Spinal cord (tissue), 10 donors: ENCODE data around the gene ADAMTS12. TPM values are rescaled to one million over a fixed set of nuclear protein-coding genes. Genes with fewer than 3 reads are reported as not detected.

ENCODE experiments used
- DNase-seq, 6 donors: peaks; one replicate each; pipeline versions ENCODE4 v3.0.0 to v3.0.0-alpha.2; 2013 to 2015; ENCODE audit warnings: low spot score in 6 of 6, low read depth in 4 of 6
- H3K27ac ChIP-seq: one replicate; pipeline ENCODE4 v1.5.1; 2013; ENCODE audit warnings: low read depth, low read length, control low read depth
- H3K27me3 ChIP-seq: one replicate; pipeline ENCODE4 v1.6.1; 2013; ENCODE audit warnings: low read length; ENCODE audit not compliant: control insufficient read depth, insufficient read depth
- H3K36me3 ChIP-seq: one replicate; pipeline ENCODE4 v1.6.1; 2013; ENCODE audit warnings: low read length; ENCODE audit not compliant: control insufficient read depth, insufficient read depth
- H3K4me1 ChIP-seq: one replicate; pipeline ENCODE4 v1.6.1; 2013; ENCODE audit warnings: low read length; ENCODE audit not compliant: control insufficient read depth, insufficient read depth
- H3K4me3 ChIP-seq: one replicate; pipeline ENCODE4 v1.5.1; 2013; ENCODE audit warnings: low read depth, low read length, control low read depth
- H3K9me3 ChIP-seq: one replicate; pipeline ENCODE4 v1.6.1; 2013; ENCODE audit warnings: low read length; ENCODE audit not compliant: control insufficient read depth, insufficient read depth
- WGBS: methylation state at CpG from one replicate; pipeline ENCODE4 v1.1.5; 2013; ENCODE audit warnings: missing lambda C conversion rate; ENCODE audit not compliant: insufficient coverage; 5-methylcytosine and 5-hydroxymethylcytosine counted together
- polyA plus RNA-seq, 2 donors: library from polyadenylated mRNA; unstranded; fragments of 120-200 nt; gene quantifications; one replicate each; pipeline ENCODE4 v1.2.1, GENCODE V29; 2013; ENCODE audit not compliant: insufficient read length in 2 of 2
- total RNA-seq, 2 donors: library from RNA; depleted of rRNA in 1 of 2; stranded (reverse); fragments of 120-200 nt in 1 of 2; fragments of >200 nt in 1 of 2; gene quantifications; one replicate each; pipeline versions ENCODE4 v1.2.3 to v1.2.4, GENCODE V29; 2013 to 2014
- donor health status: healthy.

Gene ADAMTS12
- total and polyA plus RNA-seq, 4 donors = 8.1 to 44.5 (median 13.5) TPM

GRCh38 chr5:33612386-33612785, 279.4 kb downstream of the ADAMTS12 start:
- Histone ChIP-seq H3K36me3 (no peaks in the 10 kb centered on the region), H3K4me1 (no peaks in the 10 kb centered on the region), H3K27me3 (no peaks in the 10 kb centered on the region), H3K27ac (no peak overlapping the region), H3K9me3 (no peaks in the 10 kb centered on the region), H3K4me3 (no peak overlapping the region)
- WGBS = no CpG with 5 or more reads among the region's 1 CpG
- no peak for DNase-seq

GRCh38 chr5:33611877-33612276, 279.9 kb downstream of the ADAMTS12 start:
- DNase-seq = peak in 1 of 6 donors; percentile 16
- Histone ChIP-seq H3K27me3 (no peaks in the 10 kb centered on the region), H3K27ac (no peak overlapping the region), H3K9me3 (no peaks in the 10 kb centered on the region), H3K36me3 (no peaks in the 10 kb centered on the region), H3K4me3 (no peak overlapping the region), H3K4me1 (no peaks in the 10 kb centered on the region)
- 100% methylated on average over 1 of the region's 1 CpG for WGBS

- WGBS = 30% methylated on average over 3 of the region's 8 CpGs
- no peak overlapping the region for H3K27ac ChIP-seq
Measured at GRCh38 chr5:33608344-33609041, 283.3 kb downstream of the ADAMTS12 start.

GRCh38 chr5:33604503-33604902, 287.3 kb downstream of the ADAMTS12 start:
- Histone ChIP-seq H3K4me3 (no peak overlapping the region), H3K27ac (no peak overlapping the region), H3K4me1 (no peaks in the 10 kb centered on the region), H3K27me3 (no peaks in the 10 kb centered on the region), H3K36me3 (no peaks in the 10 kb centered on the region), H3K9me3 (no peaks in the 10 kb centered on the region)
- no peak for DNase-seq
- no CpG with 5 or more reads among the region's 2 CpGs for WGBS

More at GRCh38 chr5:33608344-33609041, 283.3 kb downstream of the ADAMTS12 start:
- H3K4me1 ChIP-seq = no peaks in the 10 kb centered on the region
- H3K4me3 ChIP-seq = no peak overlapping the region
- no peaks in the 10 kb centered on the region for H3K27me3 ChIP-seq
- H3K9me3 ChIP-seq = no peaks in the 10 kb centered on the region
- no peaks in the 10 kb centered on the region for H3K36me3 ChIP-seq
- peak in 1 of 6 donors; percentile 82 for DNase-seq

- Histone ChIP-seq H3K4me3 (no peak overlapping the region), H3K27ac (no peak overlapping the region), H3K36me3 (no peaks in the 10 kb centered on the region), H3K27me3 (no peaks in the 10 kb centered on the region), H3K9me3 (no peaks in the 10 kb centered on the region), H3K4me1 (no peaks in the 10 kb centered on the region)
- peak in 3 of 6 donors; percentile 23 to 68 (median 49) for DNase-seq
- WGBS = no CpG with 5 or more reads among the region's 3 CpGs
Measured at GRCh38 chr5:33601881-33602280, 289.9 kb downstream of the ADAMTS12 start.

- DNase-seq = no peak
- no peaks in the 10 kb centered on the region for H3K9me3 ChIP-seq
- H3K27ac ChIP-seq = no peak overlapping the region
- H3K4me1 ChIP-seq = no peaks in the 10 kb centered on the region
- no peaks in the 10 kb centered on the region for H3K36me3 ChIP-seq
- no peak overlapping the region for H3K4me3 ChIP-seq
- no peaks in the 10 kb centered on the region for H3K27me3 ChIP-seq
- 47% methylated on average over 3 of the region's 4 CpGs for WGBS
Measured at GRCh38 chr5:33595303-33595702, 296.5 kb downstream of the ADAMTS12 start.

- Histone ChIP-seq H3K9me3 (no peaks in the 10 kb centered on the region), H3K27ac (no peak overlapping the region), H3K4me1 (no peaks in the 10 kb centered on the region), H3K27me3 (no peaks in the 10 kb centered on the region), H3K4me3 (no peak overlapping the region), H3K36me3 (no peaks in the 10 kb centered on the region)
- DNase-seq = no peak
- WGBS = no CpG with 5 or more reads among the region's 4 CpGs
Measured at GRCh38 chr5:33594006-33594405, 297.8 kb downstream of the ADAMTS12 start.

- Histone ChIP-seq H3K4me1 (no peaks in the 10 kb centered on the region), H3K27ac (no peak overlapping the region), H3K36me3 (peaks cover 4% of the 10 kb centered on the region), H3K4me3 (no peak overlapping the region), H3K9me3 (no peaks in the 10 kb centered on the region), H3K27me3 (no peaks in the 10 kb centered on the region)
- WGBS = no CpG with 5 or more reads among the region's 1 CpG
- DNase-seq = no peak
Measured at GRCh38 chr5:33592245-33592644, 299.5 kb downstream of the ADAMTS12 start.

GRCh38 chr5:33588654-33589372, 303.0 kb downstream of the ADAMTS12 start:
- no peak for DNase-seq
- WGBS = 67% methylated on average over 9 of the region's 16 CpGs

GRCh38 chr5:33583332-33583731, 308.5 kb downstream of the ADAMTS12 start:
- H3K36me3 ChIP-seq = no peaks in the 10 kb centered on the region
- no peaks in the 10 kb centered on the region for H3K9me3 ChIP-seq
- DNase-seq = no peak
- no peak overlapping the region for H3K4me3 ChIP-seq
- no peak overlapping the region for H3K27ac ChIP-seq
- no peaks in the 10 kb centered on the region for H3K4me1 ChIP-seq
- no peaks in the 10 kb centered on the region for H3K27me3 ChIP-seq
- 83% methylated on average over 1 of the region's 6 CpGs for WGBS

More at GRCh38 chr5:33588654-33589372, 303.0 kb downstream of the ADAMTS12 start:
- Histone ChIP-seq H3K4me1 (no peaks in the 10 kb centered on the region), H3K36me3 (peaks cover 4% of the 10 kb centered on the region), H3K27ac (no peak overlapping the region), H3K4me3 (no peak overlapping the region), H3K27me3 (no peaks in the 10 kb centered on the region), H3K9me3 (no peaks in the 10 kb centered on the region)
